TTC549 (cell line): ENCODE measurements around the gene FAM200C.

Source experiments
- FAIRE-seq: peaks from 2 replicates; lab custom pipeline; 2012; peaks lifted over from hg19 to GRCh38; lab: Jason Lieb, UNC

Gene FAM200C

GRCh38 chr5:160419458-160420330 lies 19.8 kb upstream of the FAM200C start:
- FAIRE-seq, result no peak

GRCh38 chr5:160418561-160419457 lies 19.0 kb upstream of the FAM200C start, which contains the start of gene SLU7:
SLU7 (minus strand) TSS chr5:160419081; CDS start chr5:160415294, 3,787 bp downstream.
- FAIRE-seq, result peak; percentile 81

- FAIRE-seq, result no peak
Observed at GRCh38 chr5:160398806-160399205, 1.0 kb downstream of the FAM200C start.

GRCh38 chr5:160397492-160397891 lies 2.4 kb downstream of the FAM200C start:
- no peak for FAIRE-seq

- no peak for FAIRE-seq
Observed at GRCh38 chr5:160395111-160395510, 4.7 kb downstream of the FAM200C start.

- FAIRE-seq, result peak; percentile 82
Observed at GRCh38 chr5:160390787-160391696, 8.8 kb downstream of the FAM200C start.

GRCh38 chr5:160387445-160387844 lies 12.4 kb downstream of the FAM200C start:
- FAIRE-seq, result no peak

- FAIRE-seq, result no peak
Observed at GRCh38 chr5:160385496-160385895, 14.4 kb downstream of the FAM200C start.

- FAIRE-seq, result no peak
Observed at GRCh38 chr5:160384681-160385080, 15.2 kb downstream of the FAM200C start.

- no peak for FAIRE-seq
Observed at GRCh38 chr5:160382346-160382745, 17.5 kb downstream of the FAM200C start.

- FAIRE-seq, result no peak
Observed at GRCh38 chr5:160380041-160380440, 19.8 kb downstream of the FAM200C start.

GRCh38 chr5:160379511-160379910 lies 20.3 kb downstream of the FAM200C start:
- no peak for FAIRE-seq

GRCh38 chr5:160378330-160378729 lies 21.5 kb downstream of the FAM200C start:
- FAIRE-seq, result no peak

- no peak for FAIRE-seq
Observed at GRCh38 chr5:160377651-160378050, 22.2 kb downstream of the FAM200C start.

- FAIRE-seq, result no peak
Observed at GRCh38 chr5:160376416-160376815, 23.4 kb downstream of the FAM200C start.

GRCh38 chr5:160375701-160376100 lies 24.2 kb downstream of the FAM200C start:
- no peak for FAIRE-seq

GRCh38 chr5:160375166-160375565 lies 24.7 kb downstream of the FAM200C start:
- FAIRE-seq, result no peak

GRCh38 chr5:160371294-160371693 lies 28.6 kb downstream of the FAM200C start:
- FAIRE-seq, result no peak

- FAIRE-seq, result no peak
Observed at GRCh38 chr5:160370713-160371034, 29.2 kb downstream of the FAM200C start.

GRCh38 chr5:160369990-160370712 lies 29.7 kb downstream of the FAM200C start, which contains the start of gene C1QTNF2:
C1QTNF2 (minus strand) TSS chr5:160370626; CDS start chr5:160355011, 15,615 bp downstream.
- FAIRE-seq, result no peak

- no peak for FAIRE-seq
Observed at GRCh38 chr5:160367885-160368284, 32.0 kb downstream of the FAM200C start.
